Measurements from ENCODE around the gene CMTM6.
"Not testable (repeated sequence)": the region's sequence is repeated elsewhere in the genome, so short reads cannot be mapped to it uniquely, and the experiment has no call there.

DNA sequence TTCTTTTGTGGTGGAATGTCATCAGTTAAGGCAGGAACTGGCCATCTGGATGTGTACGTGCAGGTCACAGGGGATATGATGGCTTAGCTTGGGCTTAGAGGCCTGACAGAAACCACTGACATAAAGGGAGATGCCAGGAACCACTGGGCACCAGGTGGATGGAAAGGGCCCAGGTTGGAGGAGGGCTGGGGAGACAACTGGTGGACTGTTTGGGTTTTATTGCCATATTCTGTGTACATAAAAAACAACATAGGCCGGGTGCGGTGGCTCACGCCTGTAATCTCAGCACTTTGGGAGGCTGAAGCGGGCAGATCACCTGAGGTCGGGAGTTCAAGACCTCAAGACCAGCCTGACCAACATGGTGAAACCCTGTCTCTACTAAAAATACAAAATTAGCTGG lies 35.8 kb downstream of the CMTM6 start:
- TF ChIP-seq SPI1 (IDR thresholded peaks at IDR 0.05; ENCODE audit: borderline replicate concordance, low read depth); GABPA (IDR thresholded peaks at IDR 0.05; ENCODE audit: low read depth); POLR2AphosphoS5 (IDR thresholded peaks at IDR 0.05; ENCODE audit: low read depth): not testable (repeated sequence)
- TF ChIP-seq, protein P1, sequence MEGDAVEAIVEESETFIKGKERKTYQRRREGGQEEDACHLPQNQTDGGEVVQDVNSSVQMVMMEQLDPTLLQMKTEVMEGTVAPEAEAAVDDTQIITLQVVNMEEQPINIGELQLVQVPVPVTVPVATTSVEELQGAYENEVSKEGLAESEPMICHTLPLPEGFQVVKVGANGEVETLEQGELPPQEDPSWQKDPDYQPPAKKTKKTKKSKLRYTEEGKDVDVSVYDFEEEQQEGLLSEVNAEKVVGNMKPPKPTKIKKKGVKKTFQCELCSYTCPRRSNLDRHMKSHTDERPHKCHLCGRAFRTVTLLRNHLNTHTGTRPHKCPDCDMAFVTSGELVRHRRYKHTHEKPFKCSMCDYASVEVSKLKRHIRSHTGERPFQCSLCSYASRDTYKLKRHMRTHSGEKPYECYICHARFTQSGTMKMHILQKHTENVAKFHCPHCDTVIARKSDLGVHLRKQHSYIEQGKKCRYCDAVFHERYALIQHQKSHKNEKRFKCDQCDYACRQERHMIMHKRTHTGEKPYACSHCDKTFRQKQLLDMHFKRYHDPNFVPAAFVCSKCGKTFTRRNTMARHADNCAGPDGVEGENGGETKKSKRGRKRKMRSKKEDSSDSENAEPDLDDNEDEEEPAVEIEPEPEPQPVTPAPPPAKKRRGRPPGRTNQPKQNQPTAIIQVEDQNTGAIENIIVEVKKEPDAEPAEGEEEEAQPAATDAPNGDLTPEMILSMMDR (IDR thresholded peaks at IDR 0.05; ENCODE audit: insufficient read depth, low read length) = not testable (repeated sequence)
